ENCODE measurements around the gene CADM1.

CADM1 gene

GRCh38 chr11:115378557-115378956 is 125.7 kb downstream of the CADM1 start:
- H3K9me3 ChIP-seq: no peaks in the 10 kb centered on the region
- no peaks in the 10 kb centered on the region for H3K4me1 ChIP-seq (ENCODE audit: control insufficient read depth in 1 of 2, insufficient read depth in 1 of 2, low read depth in 1 of 2, low read length in 1 of 2)
- TF ChIP-seq CTCF (IDR thresholded peaks at IDR 0.05): no peak
- H3K27me3 ChIP-seq: no peaks in the 10 kb centered on the region
- no peak overlapping the region for H3K27ac ChIP-seq
- H3K4me3 ChIP-seq (ENCODE audit: low read depth in 1 of 2, low read length in 1 of 2): no peak overlapping the region
- H3K36me3 ChIP-seq: no peaks in the 10 kb centered on the region

GRCh38 chr11:115377882-115378296 is 126.3 kb downstream of the CADM1 start:
- Histone ChIP-seq H3K27ac (no peak overlapping the region), H3K4me3 (ENCODE audit: low read depth in 1 of 2, low read length in 1 of 2) (no peak overlapping the region), H3K4me1 (ENCODE audit: control insufficient read depth in 1 of 2, insufficient read depth in 1 of 2, low read depth in 1 of 2, low read length in 1 of 2) (no peaks in the 10 kb centered on the region), H3K36me3 (no peaks in the 10 kb centered on the region), H3K27me3 (no peaks in the 10 kb centered on the region), H3K9me3 (no peaks in the 10 kb centered on the region)
- no peak for TF ChIP-seq CTCF (IDR thresholded peaks at IDR 0.05)

DNA sequence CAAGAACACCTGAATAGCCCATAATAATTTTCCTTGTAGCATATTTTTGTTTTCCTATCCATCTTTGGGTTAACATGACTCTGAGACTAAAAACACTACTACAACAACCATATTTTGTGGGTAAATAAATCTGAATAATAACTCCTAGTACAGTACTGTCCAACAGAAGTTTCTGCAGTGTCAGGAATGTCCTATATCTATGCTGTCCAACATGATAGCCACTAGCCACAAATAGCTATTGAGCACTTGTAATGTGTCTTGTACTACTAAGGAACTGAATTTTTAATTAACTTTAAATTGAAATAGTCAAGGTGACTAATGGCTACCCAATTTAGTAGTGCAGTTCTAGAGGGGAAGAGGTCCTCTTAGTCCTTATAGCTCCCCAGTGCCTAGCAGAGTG is 135.6 kb downstream of the CADM1 start:
- Histone ChIP-seq H3K4me3 (ENCODE audit: low read depth in 1 of 2, low read length in 1 of 2) (no peak overlapping the region), H3K4me1 (ENCODE audit: control insufficient read depth in 1 of 2, insufficient read depth in 1 of 2, low read depth in 1 of 2, low read length in 1 of 2) (no peaks in the 10 kb centered on the region), H3K27me3 (no peaks in the 10 kb centered on the region), H3K9me3 (no peaks in the 10 kb centered on the region), H3K27ac (no peak overlapping the region), H3K36me3 (no peaks in the 10 kb centered on the region)
- no peak for TF ChIP-seq CTCF (IDR thresholded peaks at IDR 0.05)

DNA sequence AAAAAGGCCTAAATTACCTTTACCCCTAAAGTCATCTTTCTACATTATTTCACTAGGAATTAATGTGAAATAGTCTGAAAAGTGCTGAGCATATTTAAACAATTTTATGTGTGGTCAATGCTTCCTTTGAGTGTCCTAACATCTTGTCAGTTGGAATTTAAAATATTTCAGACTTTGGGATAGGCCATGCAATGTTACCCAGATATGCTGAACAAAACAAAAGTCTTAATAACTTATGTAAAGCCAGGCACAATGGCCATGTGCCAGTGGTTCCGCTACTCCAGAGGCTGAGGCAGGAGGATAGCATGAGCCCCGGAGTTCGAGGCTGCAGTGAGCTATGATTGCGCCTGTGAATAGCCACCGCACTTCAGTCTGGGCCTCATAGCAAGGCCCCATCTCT is 137.4 kb downstream of the CADM1 start:
- TF ChIP-seq CTCF (IDR thresholded peaks at IDR 0.05): no peak
- Histone ChIP-seq H3K4me1 (ENCODE audit: control insufficient read depth in 1 of 2, insufficient read depth in 1 of 2, low read depth in 1 of 2, low read length in 1 of 2) (no peaks in the 10 kb centered on the region), H3K36me3 (no peaks in the 10 kb centered on the region), H3K27me3 (no peaks in the 10 kb centered on the region), H3K27ac (no peak overlapping the region), H3K9me3 (no peaks in the 10 kb centered on the region), H3K4me3 (ENCODE audit: low read depth in 1 of 2, low read length in 1 of 2) (no peak overlapping the region)

GRCh38 chr11:115365907-115366306 is 138.3 kb downstream of the CADM1 start:
- H3K4me1 ChIP-seq (ENCODE audit: control insufficient read depth in 1 of 2, insufficient read depth in 1 of 2, low read depth in 1 of 2, low read length in 1 of 2): no peaks in the 10 kb centered on the region
- H3K4me3 ChIP-seq (ENCODE audit: low read depth in 1 of 2, low read length in 1 of 2): no peak overlapping the region
- no peak overlapping the region for H3K27ac ChIP-seq
- no peaks in the 10 kb centered on the region for H3K27me3 ChIP-seq
- no peaks in the 10 kb centered on the region for H3K36me3 ChIP-seq
- H3K9me3 ChIP-seq: no peaks in the 10 kb centered on the region
- no peak for TF ChIP-seq CTCF (IDR thresholded peaks at IDR 0.05)

GRCh38 chr11:115364896-115365295 is 139.3 kb downstream of the CADM1 start:
- H3K36me3 ChIP-seq: no peaks in the 10 kb centered on the region
- H3K9me3 ChIP-seq: no peaks in the 10 kb centered on the region
- H3K27me3 ChIP-seq: no peaks in the 10 kb centered on the region
- H3K4me3 ChIP-seq (ENCODE audit: low read depth in 1 of 2, low read length in 1 of 2): no peak overlapping the region
- no peaks in the 10 kb centered on the region for H3K4me1 ChIP-seq (ENCODE audit: control insufficient read depth in 1 of 2, insufficient read depth in 1 of 2, low read depth in 1 of 2, low read length in 1 of 2)
- no peak for TF ChIP-seq CTCF (IDR thresholded peaks at IDR 0.05)
- no peak overlapping the region for H3K27ac ChIP-seq
